SH-SY5Y (cell line): ENCODE data around the gene ABHD16B.

ENCODE experiments used
- GATA2 ChIP-seq: IDR thresholded peaks from 2 replicates; pipeline ENCODE4 v1.6.1; 2011; ENCODE audit warnings: mild to moderate bottlenecking, low read depth, low read length
- GATA3 ChIP-seq: IDR thresholded peaks from 2 replicates; pipeline ENCODE4 v1.6.1; 2011; ENCODE audit warnings: low read depth, mild to moderate bottlenecking, low read length, moderate library complexity

DNA sequence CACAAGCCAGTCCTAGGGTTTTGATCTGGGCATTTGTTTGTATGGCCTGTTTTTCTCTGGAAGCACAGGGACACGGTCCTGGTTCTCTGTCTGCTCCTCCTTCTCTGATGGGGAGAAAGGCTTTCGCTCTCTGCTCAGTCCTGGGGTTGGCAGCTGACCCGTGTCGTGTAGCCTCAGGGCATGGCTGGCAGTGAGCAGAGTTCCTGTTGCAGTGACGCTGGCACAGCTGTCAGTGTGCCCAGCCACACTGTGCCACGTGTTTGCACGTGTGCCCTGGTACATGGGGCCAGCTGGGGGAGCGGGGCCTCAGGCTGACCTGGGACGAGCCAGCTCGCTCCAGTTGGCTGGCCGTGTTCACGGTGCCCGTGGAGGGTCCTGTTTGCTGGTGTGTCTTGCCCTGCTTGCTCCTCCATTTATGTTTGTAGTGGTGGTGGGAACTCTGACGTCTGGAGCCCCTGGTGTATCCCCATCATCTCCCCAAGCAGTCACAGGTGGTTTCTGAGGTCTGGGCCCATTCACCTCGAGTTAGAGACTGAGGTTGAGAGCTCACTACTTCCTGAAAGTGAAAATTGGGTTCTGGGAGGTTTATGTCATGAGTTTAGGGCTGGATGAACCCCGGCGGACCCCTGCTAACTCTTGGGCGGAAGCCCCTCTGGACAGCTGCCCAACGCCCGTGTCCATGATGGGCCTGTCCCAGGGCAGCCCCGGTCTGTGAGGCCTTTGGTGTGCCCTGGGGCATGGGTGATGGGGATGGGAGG is 23.4 kb downstream of the ABHD16B start:
- TF ChIP-seq GATA3, result no peak
- TF ChIP-seq GATA2, result no peak
